Endothelial cell of umbilical vein (primary cell): Measurements from ENCODE around the gene MUC2. TPM values are rescaled to one million over a fixed set of nuclear protein-coding genes. Genes with fewer than 3 reads are reported as not detected.

Source experiments
- BruUV-seq: library from RNA; stranded (reverse); fragments of 400-500 nt; replicated peaks from 2 replicates; lab custom pipeline; 2021; lab: Mats Ljungman, UMichigan
- CTCF ChIA-PET: fragments of 300-600, 350-600 bp; sonication (Branson Sonifier 250); formaldehyde crosslinking; loops from one replicate; lab custom pipeline; 2021; ENCODE audit warnings: antibody characterized with exemption, inconsistent platforms; lab: Charles Lee
- POLR2A ChIA-PET: fragments of 300-600, 350-600 bp; sonication (Branson Sonifier 250); formaldehyde crosslinking; loops from one replicate; lab custom pipeline; 2021; ENCODE audit warnings: antibody characterized with exemption, inconsistent platforms; lab: Charles Lee
- DNase-seq: peaks from one replicate; pipeline ENCODE4 v3.0.0-alpha.2; 2011; ENCODE audit warnings: low read depth, low spot score
- FAIRE-seq: peaks from 2 replicates; lab custom pipeline; 2011; peaks lifted over from hg19 to GRCh38; lab: Jason Lieb, UNC
- H2AFZ ChIP-seq: 2 replicates; pipeline ENCODE4 v1.6.0; 2012; ENCODE audit warnings: low read depth, low read length, control low read depth, inconsistent platforms
- H3K27ac ChIP-seq: 2 replicates; pipeline ENCODE4 v1.5.1; 2011; ENCODE audit warnings: low read depth, mild to moderate bottlenecking, control low read depth, low read length, moderate library complexity; ENCODE audit not compliant: insufficient read depth
- H3K27me3 ChIP-seq, 2 experiments: 2 replicates each; pipeline versions ENCODE4 v1.6.0 to v1.6.1; 2011; ENCODE audit warnings: low read length in 2 of 2, mixed read lengths in 1 of 2; ENCODE audit not compliant: control insufficient read depth in 2 of 2, insufficient read depth in 2 of 2
- H3K36me3 ChIP-seq, 2 experiments: 2 replicates in 1 of 2; 3 replicates in 1 of 2; pipeline ENCODE4 v1.5.1; 2011; ENCODE audit warnings: low read length in 2 of 2, mild to moderate bottlenecking in 1 of 2, moderate library complexity in 1 of 2; ENCODE audit not compliant: control insufficient read depth in 2 of 2, insufficient read depth in 2 of 2; ENCODE audit errors: extremely low read depth in 1 of 2
- H3K4me1 ChIP-seq: 3 replicates; pipeline ENCODE4 v1.5.1; 2011; ENCODE audit warnings: mild to moderate bottlenecking, low read length; ENCODE audit not compliant: control insufficient read depth, insufficient read depth; ENCODE audit errors: extremely low read depth
- H3K4me2 ChIP-seq: 2 replicates; pipeline ENCODE4 v1.6.1; 2011; ENCODE audit warnings: low read length, control low read depth, mixed read lengths; ENCODE audit not compliant: insufficient read depth
- H3K4me3 ChIP-seq, 3 experiments: fragments of 200-600 bp in 1 of 3; sonication (generic), shearing (Covaris generic) in 1 of 3; replicated peaks in 1 of 3; 2 replicates each; pipeline ENCODE4 v1.5.1; 2011 to 2016; ENCODE audit warnings: control low read depth in 3 of 3, low read length in 3 of 3, mild to moderate bottlenecking in 2 of 3, inconsistent platforms in 1 of 3, low read depth in 1 of 3, moderate library complexity in 1 of 3; ENCODE audit not compliant: insufficient read depth in 1 of 3
- H3K79me2 ChIP-seq: 2 replicates; pipeline ENCODE4 v1.6.0; 2012; ENCODE audit warnings: low read length, inconsistent platforms; ENCODE audit not compliant: control insufficient read depth, insufficient read depth
- H3K9ac ChIP-seq: replicated peaks from 2 replicates; pipeline ENCODE3; 2011; ENCODE audit warnings: low read length, control low read depth; ENCODE audit not compliant: insufficient read depth; ENCODE audit errors: extremely low read depth
- H3K9me1 ChIP-seq: replicated peaks from 3 replicates; pipeline ENCODE4 v1.6.0; 2011; ENCODE audit warnings: mild to moderate bottlenecking, low read length; ENCODE audit not compliant: control insufficient read depth, insufficient read depth; ENCODE audit errors: extremely low read depth
- H3K9me3 ChIP-seq: replicated peaks from 2 replicates; pipeline ENCODE4 v1.5.1; 2012; ENCODE audit warnings: low read length, inconsistent platforms; ENCODE audit not compliant: control insufficient read depth, insufficient read depth
- H4K20me1 ChIP-seq: replicated peaks from 2 replicates; pipeline ENCODE3; 2011; ENCODE audit warnings: mild to moderate bottlenecking, low read length; ENCODE audit not compliant: control insufficient read depth, insufficient read depth; ENCODE audit errors: extremely low read depth
- CTCF ChIP-seq, 2 donors: IDR thresholded peaks; 1 replicate in 1 of 2; 2 replicates in 1 of 2; pipeline ENCODE4 v1.5.1; 2011; ENCODE audit warnings: low read length in 2 of 2, mild to moderate bottlenecking in 2 of 2, moderate library complexity in 2 of 2, control low read depth in 1 of 2, inconsistent platforms in 1 of 2, low read depth in 1 of 2; ENCODE audit not compliant: insufficient read depth in 1 of 2; ENCODE audit errors: extremely low read depth in 1 of 2
- EZH2 ChIP-seq: IDR thresholded peaks from 2 replicates; pipeline ENCODE4 v1.6.1; 2012; ENCODE audit warnings: borderline replicate concordance, low read depth, mild to moderate bottlenecking, moderate library complexity, low read length, inconsistent platforms; ENCODE audit not compliant: severe bottlenecking
- FOS ChIP-seq: IDR thresholded peaks from 2 replicates; pipeline ENCODE4 v1.6.1; 2011; ENCODE audit warnings: mild to moderate bottlenecking, low read length, moderate library complexity, borderline replicate concordance; ENCODE audit not compliant: insufficient read depth
- GATA2 ChIP-seq: IDR thresholded peaks from 2 replicates; pipeline ENCODE4 v1.7.0; 2011; ENCODE audit warnings: low read depth, mild to moderate bottlenecking, moderate library complexity, mixed read lengths, low read length; ENCODE audit not compliant: insufficient read length, insufficient read depth
- JUN ChIP-seq: IDR thresholded peaks from 2 replicates; pipeline ENCODE4 v1.6.1; 2011; ENCODE audit warnings: borderline replicate concordance, low read depth; ENCODE audit not compliant: insufficient read length, insufficient read depth
- MAX ChIP-seq: IDR thresholded peaks from 2 replicates; pipeline ENCODE4 v1.6.1; 2011; ENCODE audit not compliant: insufficient read depth, insufficient read length
- MYC ChIP-seq: IDR thresholded peaks from one replicate; pipeline ENCODE4 v1.6.1; 2011; ENCODE audit warnings: mild to moderate bottlenecking, low read depth, low read length
- POLR2A ChIP-seq: IDR thresholded peaks from 2 replicates; pipeline ENCODE4 v1.6.1; 2012; ENCODE audit warnings: low read depth, mild to moderate bottlenecking, control low read depth, low read length
- POLR2AphosphoS5 ChIP-seq: IDR thresholded peaks from 2 replicates; pipeline ENCODE4 v1.6.1; 2012; ENCODE audit warnings: low read depth, mild to moderate bottlenecking, control low read depth, low read length, moderate library complexity; ENCODE audit not compliant: insufficient read depth
- dilution Hi-C: fragments of 300-500 bp; cut with MboI; formaldehyde crosslinking; loops from one replicate; pipeline ENCODE4 v1.15.0; 2019; ENCODE audit warnings: low sequenced_read_pairs; ENCODE audit not compliant: extremely low pct_ligation_motif_present
- intact Hi-C: fragments of 100-400 bp; cut with micrococcal nuclease; formaldehyde crosslinking; loops from one replicate; pipeline ENCODE4 v1.10.0; 2022
- polyA plus RNA-seq, 4 experiments: library from polyadenylated mRNA; depleted of rRNA in 3 of 4; stranded (reverse) in 3 of 4; unstranded in 1 of 4; fragments of >200 nt; gene quantifications; 2 replicates each; pipeline versions ENCODE4 v1.2.1 to v1.2.3, GENCODE V29; 2011 to 2012; ENCODE audit warnings: missing spikeins in 1 of 4
- total RNA-seq: library from RNA; stranded (reverse); gene quantifications from 2 replicates; pipeline ENCODE4 v1.2.3, GENCODE V29; 2021

The MUC2 gene
- total and polyA plus RNA-seq, 2 donors (not counting 3 experiments of a cell fraction or from before 2014, with no cell fraction given): not detected

- H3K4me3 ChIP-seq: no peak overlapping the region
- no peaks in the 10 kb centered on the region for H4K20me1 ChIP-seq
- no peak for DNase-seq
- H3K9ac ChIP-seq: no peak overlapping the region
- no TSS peak for BruUV-seq
- H3K27me3 ChIP-seq: peaks cover 4 to 5% of the 10 kb centered on the region in 2 experiments
- ChIA-PET POLR2A (no interaction called here), CTCF (interaction anchor here (1.5 kb wide), 1 partner anchor 11 kb away, joined by 5 read pairs; no protein-coding TSS in a partner anchor)
- no peak overlapping the region for H3K4me2 ChIP-seq
- no peak overlapping the region for H2AFZ ChIP-seq
- dilution Hi-C loops (no loop called here), intact Hi-C loops (no loop called here)
- no peaks in the 10 kb centered on the region for H3K9me3 ChIP-seq
- H3K27ac ChIP-seq: no peak overlapping the region
- no peaks in the 10 kb centered on the region for H3K4me1 ChIP-seq
- FAIRE-seq: no peak
- no peaks in the 10 kb centered on the region for H3K36me3 ChIP-seq
- no peaks in the 10 kb centered on the region for H3K9me1 ChIP-seq
- TF ChIP-seq JUN (no peak), CTCF (IDR thresholded peaks at IDR 0.05; ENCODE audit: extremely low read depth in 1 of 2, insufficient read depth in 1 of 2, low read depth in 1 of 2, low read length in 2 of 2) (no peak), MYC (no peak), EZH2 (no peak), POLR2A (no peak), MAX (no peak), GATA2 (no peak), FOS (no peak), POLR2AphosphoS5 (no peak)
- no peaks in the 10 kb centered on the region for H3K79me2 ChIP-seq
Observed at GRCh38 chr11:1044160-1044559, 30.5 kb upstream of the MUC2 start.
